ENCODE measurements around the gene TNFAIP3. TPM values are rescaled to one million over a fixed set of nuclear protein-coding genes. Genes with fewer than 3 reads are reported as not detected.

The TNFAIP3 gene
- total and polyA plus RNA-seq, 2 of the 4 experiments (the other 2 are of a cell fraction) = 5.0 to 14.2 TPM

- H3K4me1 ChIP-seq (ENCODE audit: control insufficient read depth, insufficient read depth, low read length) = no peaks in the 10 kb centered on the region
- H3K56ac ChIP-seq (ENCODE audit: extremely low read depth, insufficient read depth, low read length) = no peak overlapping the region
- H3K9me3 ChIP-seq (ENCODE audit: control insufficient read depth, insufficient read depth, low read length) = no peaks in the 10 kb centered on the region
- no peak for ATAC-seq (ENCODE audit: low read depth)
- no peaks in the 10 kb centered on the region for H4K20me1 ChIP-seq (ENCODE audit: insufficient read depth, low read length)
- BruUV-seq (replicated peaks) = no TSS peak
- peak overlapping the region; percentile 9; the same call in 1 of the 2 replicates for H2AK5ac ChIP-seq (ENCODE audit: low read depth, low read length)
- no peak overlapping the region; a peak in 1 of 4 replicates for H4K8ac ChIP-seq (ENCODE audit: low read depth in 2 of 2, low read length in 2 of 2)
- H3K9me1 ChIP-seq (ENCODE audit: insufficient read depth, low read length) = no peaks in the 10 kb centered on the region
- intact Hi-C loops (cut with micrococcal nuclease) (no loop called here), in situ Hi-C loops (cut with MboI; ENCODE audit: low sequenced_read_pairs) (loop anchor here (10.0 kb wide), 1 partner anchor 244 kb away; the partner anchor contains the start of gene PERP), dilution Hi-C loops (cut with HindIII; ENCODE audit: low sequenced_read_pairs, unreplicated experiment) (no loop called here)
- no peak overlapping the region for H2AFZ ChIP-seq (replicated peaks; ENCODE audit: low read length, poor library complexity)
- no peak overlapping the region for H4K91ac ChIP-seq (ENCODE audit: insufficient read depth, low read depth, low read length)
- no peak overlapping the region for H2BK5ac ChIP-seq (ENCODE audit: low read depth, low read length, poor library complexity, severe bottlenecking)
- H3K27ac ChIP-seq (ENCODE audit: insufficient read depth, low read length) = no peak overlapping the region
- H2BK120ac ChIP-seq (ENCODE audit: low read depth, low read length) = no peak overlapping the region
- H3K27me3 ChIP-seq (ENCODE audit: control insufficient read depth, insufficient read depth, low read length) = no peaks in the 10 kb centered on the region
- no peak overlapping the region for H3K4me2 ChIP-seq (ENCODE audit: low read depth, low read length)
- H3K36me3 ChIP-seq (ENCODE audit: control insufficient read depth, insufficient read depth, low read length) = no peaks in the 10 kb centered on the region
- no peak overlapping the region for H2AK9ac ChIP-seq (replicated peaks; ENCODE audit: low read depth, low read length, poor library complexity)
- H3K9ac ChIP-seq (ENCODE audit: low read depth, low read length) = no peak overlapping the region
- ChIA-PET CTCF (no interaction called here), POLR2A (ENCODE audit: unreplicated experiment) (no interaction called here)
- no peak for DNase-seq
- no peak overlapping the region for H2BK15ac ChIP-seq (ENCODE audit: low read depth, low read length)
- H4K5ac ChIP-seq (ENCODE audit: low read depth, low read length) = no peak overlapping the region
- no peak overlapping the region for H2BK20ac ChIP-seq (ENCODE audit: low read depth, low read length)
- no peak overlapping the region; the same call in 1 of the 2 replicates for H3K23ac ChIP-seq (ENCODE audit: low read depth, low read length)
- H3K14ac ChIP-seq (replicated peaks; ENCODE audit: low read depth, low read length) = no peak overlapping the region
- H3K18ac ChIP-seq (ENCODE audit: low read depth, low read length) = 0 out of 2 replicates have a peak overlapping the region, but pooled peaks have one; percentile 16
- H3K79me1 ChIP-seq (ENCODE audit: low read depth in 1 of 2, low read length in 2 of 2) = no peaks in the 10 kb centered on the region
- TF ChIP-seq RCOR1 (IDR thresholded peaks at IDR 0.05; ENCODE audit: insufficient replicate concordance, low read length) (no peak), RFX5 (IDR thresholded peaks at IDR 0.05; ENCODE audit: low read depth, low read length) (no peak), SMC3 (IDR thresholded peaks at IDR 0.05; ENCODE audit: low read depth, low read length) (no peak), NFE2L2 (IDR thresholded peaks at IDR 0.05; ENCODE audit: low read depth, low read length) (no peak), BHLHE40 (IDR thresholded peaks at IDR 0.05; ENCODE audit: low read depth, low read length) (no peak), CHD1 (IDR thresholded peaks at IDR 0.05; ENCODE audit: low read depth, low read length) (no peak)
- no CpG with 5 or more reads among the region's 3 CpGs for WGBS, 2 experiments (ENCODE audit: extremely low coverage in 2 of 2, insufficient read length in 1 of 2)
- no peak overlapping the region for H3K4me3 ChIP-seq (ENCODE audit: insufficient read depth, low read depth, low read length)
- H3K4ac ChIP-seq (ENCODE audit: low read depth, low read length) = no peak overlapping the region
Measured at GRCh38 chr6:137860394-137861005, 6.6 kb upstream of the TNFAIP3 start.
